AG09319 (cell line): ENCODE results near the gene PLGRKT.

Experiments
- DNase-seq: peaks from one replicate; pipeline ENCODE4 v3.0.0-alpha.2; 2010; ENCODE audit warnings: low read depth; ENCODE audit errors: extremely low read depth
- TF ChIP-seq, protein P1 (sequence below): IDR thresholded peaks from 2 replicates; pipeline ENCODE4 v1.5.1; 2011; ENCODE audit warnings: low read depth, mild to moderate bottlenecking, inconsistent platforms, low read length, moderate library complexity

Gene PLGRKT

DNA sequence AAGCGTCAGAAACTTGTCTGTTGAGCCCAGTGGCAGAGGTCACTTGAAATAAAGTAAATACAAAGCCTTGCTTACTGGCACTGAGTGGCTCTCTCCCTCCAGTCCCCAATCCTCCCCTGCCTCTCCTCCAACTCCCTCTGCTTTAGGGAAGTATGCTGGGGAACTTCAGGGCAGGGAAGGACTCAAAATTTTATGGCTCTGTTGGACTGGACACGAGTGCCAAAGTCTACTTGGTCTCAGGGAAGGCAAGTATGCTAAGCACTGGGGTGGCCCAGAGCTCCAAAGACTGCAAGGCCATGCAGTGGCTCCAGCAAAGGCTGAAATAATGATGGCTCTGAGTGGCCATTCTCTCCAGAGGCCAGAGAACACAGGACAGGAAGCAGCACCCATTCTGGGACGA lies 9.6 kb downstream of the PLGRKT start:
- TF ChIP-seq, protein P1, sequence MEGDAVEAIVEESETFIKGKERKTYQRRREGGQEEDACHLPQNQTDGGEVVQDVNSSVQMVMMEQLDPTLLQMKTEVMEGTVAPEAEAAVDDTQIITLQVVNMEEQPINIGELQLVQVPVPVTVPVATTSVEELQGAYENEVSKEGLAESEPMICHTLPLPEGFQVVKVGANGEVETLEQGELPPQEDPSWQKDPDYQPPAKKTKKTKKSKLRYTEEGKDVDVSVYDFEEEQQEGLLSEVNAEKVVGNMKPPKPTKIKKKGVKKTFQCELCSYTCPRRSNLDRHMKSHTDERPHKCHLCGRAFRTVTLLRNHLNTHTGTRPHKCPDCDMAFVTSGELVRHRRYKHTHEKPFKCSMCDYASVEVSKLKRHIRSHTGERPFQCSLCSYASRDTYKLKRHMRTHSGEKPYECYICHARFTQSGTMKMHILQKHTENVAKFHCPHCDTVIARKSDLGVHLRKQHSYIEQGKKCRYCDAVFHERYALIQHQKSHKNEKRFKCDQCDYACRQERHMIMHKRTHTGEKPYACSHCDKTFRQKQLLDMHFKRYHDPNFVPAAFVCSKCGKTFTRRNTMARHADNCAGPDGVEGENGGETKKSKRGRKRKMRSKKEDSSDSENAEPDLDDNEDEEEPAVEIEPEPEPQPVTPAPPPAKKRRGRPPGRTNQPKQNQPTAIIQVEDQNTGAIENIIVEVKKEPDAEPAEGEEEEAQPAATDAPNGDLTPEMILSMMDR, result no peak
- DNase-seq, result no peak

DNA sequence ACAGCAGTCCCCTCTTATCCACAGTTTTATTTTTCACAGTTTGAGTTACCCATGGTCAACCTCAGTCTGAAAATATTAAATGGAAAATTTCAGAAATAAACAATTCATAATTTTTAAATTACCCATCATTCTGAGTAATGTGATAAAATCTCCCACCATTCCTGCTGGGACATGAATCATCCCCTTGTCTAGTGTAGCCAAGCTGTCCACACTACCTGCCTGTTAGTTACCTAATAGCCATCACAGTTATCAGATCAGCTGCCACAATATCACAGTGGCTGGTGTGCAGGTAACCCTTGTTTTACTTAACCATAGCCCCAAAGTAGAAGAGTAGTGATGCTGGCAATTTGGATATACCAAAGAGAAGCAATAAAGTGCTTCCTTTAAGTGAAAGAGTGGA lies 10.7 kb downstream of the PLGRKT start:
- no peak for DNase-seq
- TF ChIP-seq, protein P1, result no peak

DNA sequence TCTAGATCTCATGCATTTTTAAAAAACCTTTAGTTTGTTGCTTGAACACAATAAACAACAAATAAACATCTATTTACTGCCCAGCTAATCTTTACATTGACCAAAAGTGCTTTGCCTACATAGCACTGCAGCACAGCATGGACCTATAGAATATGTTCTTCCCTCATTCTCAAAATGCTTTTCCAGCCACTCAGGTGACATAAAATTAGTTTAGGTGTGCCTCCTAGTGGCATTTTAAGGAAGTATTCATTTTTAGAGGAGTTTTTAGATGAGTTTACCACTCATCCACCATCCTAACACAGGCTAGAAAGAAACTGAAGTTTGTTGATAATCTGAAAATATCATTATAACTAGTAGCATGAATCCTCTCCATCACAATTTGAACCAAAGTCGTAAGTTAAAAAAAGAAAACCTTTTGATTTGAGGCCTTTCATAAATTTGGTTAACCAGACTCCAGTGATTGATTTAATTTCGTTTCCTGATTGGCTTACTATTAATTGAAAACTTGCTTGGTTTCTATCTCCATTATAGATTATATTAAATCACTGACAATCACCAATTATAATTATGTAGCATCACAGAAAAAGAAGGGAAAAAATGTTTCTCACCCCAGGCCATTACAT lies 12.6 kb downstream of the PLGRKT start:
- TF ChIP-seq, protein P1, result peak; percentile 16; the same call in 1 of the 2 replicates

DNA sequence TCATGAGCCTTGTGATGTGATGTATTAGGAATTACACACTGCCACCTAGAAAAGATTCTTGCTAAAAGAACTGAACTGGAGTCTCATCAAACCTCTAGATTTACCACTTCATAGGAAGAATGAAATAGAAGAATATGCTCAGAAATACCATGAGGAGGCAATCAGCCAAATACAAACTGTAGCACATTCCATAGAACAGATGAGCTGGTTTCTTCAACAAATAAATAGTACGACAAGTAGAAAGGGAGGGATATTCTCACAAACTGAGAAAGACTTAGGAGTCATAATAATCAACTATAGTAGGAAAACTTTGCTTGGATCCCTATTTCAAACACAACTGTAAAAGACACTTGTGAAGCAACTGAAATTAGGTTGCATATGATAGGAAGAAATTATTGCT lies 15.4 kb downstream of the PLGRKT start:
- no peak for DNase-seq
- TF ChIP-seq, protein P1, result no peak

More for the DNA sequence above, 12.6 kb downstream of the PLGRKT start:
- no peak for DNase-seq

DNA sequence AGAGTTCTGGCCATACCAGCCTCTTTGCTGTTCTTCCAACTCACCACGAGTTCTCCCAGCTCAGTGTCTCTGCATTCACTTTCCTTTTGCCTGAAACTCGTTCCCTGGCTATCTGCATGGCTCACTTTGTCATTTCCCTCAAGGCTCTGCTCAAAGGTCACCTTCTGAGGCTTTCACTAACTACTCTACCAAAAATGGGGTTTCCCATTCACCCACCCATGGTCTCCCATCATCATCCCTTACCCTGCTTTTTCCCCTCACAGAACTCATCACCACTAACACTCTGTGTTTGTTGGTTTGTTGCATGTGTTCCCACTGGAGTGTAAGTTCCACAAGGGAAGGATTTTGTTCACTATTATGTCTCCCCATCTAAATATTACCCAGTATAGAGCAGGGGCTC lies 16.6 kb downstream of the PLGRKT start:
- no peak for DNase-seq
- TF ChIP-seq, protein P1, result no peak

DNA sequence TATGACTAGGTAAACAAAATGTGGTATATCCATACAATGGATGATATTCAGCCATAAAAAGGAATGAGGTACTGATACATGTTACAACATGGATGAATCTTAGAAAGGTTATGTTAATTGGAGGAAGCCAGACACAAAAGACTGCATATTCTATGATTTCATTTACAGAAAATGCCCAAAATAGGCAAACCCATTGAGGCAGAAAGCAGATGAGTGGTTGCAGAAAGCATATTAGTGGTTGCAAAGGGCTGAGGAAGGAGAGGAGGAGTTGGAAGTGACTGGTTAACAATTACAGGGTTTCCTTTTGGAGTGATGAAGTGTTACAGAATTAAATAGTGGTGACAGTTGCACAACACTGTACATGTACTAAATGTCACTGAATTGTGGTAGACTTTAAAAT lies 17.7 kb downstream of the PLGRKT start:
- DNase-seq, result no peak
- TF ChIP-seq, protein P1, result no peak

DNA sequence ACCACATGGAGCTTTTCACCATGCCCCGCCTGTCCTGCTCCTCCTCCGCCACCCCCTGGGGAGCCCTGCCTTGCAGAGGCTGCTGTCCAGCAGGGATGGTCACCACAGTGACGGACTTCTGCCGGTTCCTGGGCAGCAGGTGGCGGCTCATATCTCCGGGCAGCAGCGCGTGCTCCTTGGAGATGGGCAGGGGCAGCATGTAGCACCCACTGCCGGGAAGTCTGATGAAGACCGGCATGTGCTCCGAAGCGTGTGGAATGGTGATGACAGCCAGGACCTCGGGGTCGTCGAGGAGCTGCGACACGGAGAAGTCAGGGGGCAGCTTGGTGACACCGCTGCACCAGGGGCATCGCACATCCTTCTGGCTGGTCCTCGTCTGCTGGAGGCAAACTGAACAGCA lies 19.2 kb downstream of the PLGRKT start:
- DNase-seq, result no peak
- TF ChIP-seq, protein P1, result no peak
